ENCODE measurements around the gene RTN4IP1.
"Not testable (repeated sequence)": the region's sequence is repeated elsewhere in the genome, so short reads cannot be mapped to it uniquely, and the experiment has no call there.

RTN4IP1 gene

GRCh38 chr6:106579281-106579680, 50.0 kb downstream of the RTN4IP1 start:
- DNase-seq (ENCODE audit: low read depth) = no peak

- no peak for DNase-seq (ENCODE audit: low read depth)
Observed at GRCh38 chr6:106574741-106575458, 54.4 kb downstream of the RTN4IP1 start.

- no peak for DNase-seq (ENCODE audit: low read depth)
Observed at GRCh38 chr6:106572875-106573585, 56.3 kb downstream of the RTN4IP1 start.

- no peak for DNase-seq (ENCODE audit: low read depth)
Observed at GRCh38 chr6:106572436-106572835, 56.9 kb downstream of the RTN4IP1 start.

- no peak for DNase-seq (ENCODE audit: low read depth)
Observed at GRCh38 chr6:106569428-106569827, 59.9 kb downstream of the RTN4IP1 start.

- no peak for DNase-seq (ENCODE audit: low read depth)
Observed at GRCh38 chr6:106568530-106568929, 60.8 kb downstream of the RTN4IP1 start.

- DNase-seq (ENCODE audit: low read depth) = no peak
Observed at GRCh38 chr6:106564476-106564875, 64.8 kb downstream of the RTN4IP1 start.

GRCh38 chr6:106563614-106564013, 65.7 kb downstream of the RTN4IP1 start:
- no peak for DNase-seq (ENCODE audit: low read depth)

- no peak for DNase-seq (ENCODE audit: low read depth)
Observed at GRCh38 chr6:106561686-106562405, 67.5 kb downstream of the RTN4IP1 start.

- no peak for DNase-seq (ENCODE audit: low read depth)
Observed at GRCh38 chr6:106560996-106561685, 68.2 kb downstream of the RTN4IP1 start.

GRCh38 chr6:106559659-106560058, 69.6 kb downstream of the RTN4IP1 start:
- not testable (repeated sequence) for DNase-seq (ENCODE audit: low read depth)

- no peak for DNase-seq (ENCODE audit: low read depth)
Observed at GRCh38 chr6:106558364-106558763, 70.9 kb downstream of the RTN4IP1 start.

- DNase-seq (ENCODE audit: low read depth) = no peak
Observed at GRCh38 chr6:106557837-106558236, 71.5 kb downstream of the RTN4IP1 start.

- no peak for DNase-seq (ENCODE audit: low read depth)
Observed at GRCh38 chr6:106556368-106556960, 72.8 kb downstream of the RTN4IP1 start.

GRCh38 chr6:106555767-106556166, 73.5 kb downstream of the RTN4IP1 start:
- DNase-seq (ENCODE audit: low read depth) = no peak

GRCh38 chr6:106553440-106553839, 75.9 kb downstream of the RTN4IP1 start:
- no peak for DNase-seq (ENCODE audit: low read depth)

- no peak for DNase-seq (ENCODE audit: low read depth)
Observed at GRCh38 chr6:106551155-106551554, 78.1 kb downstream of the RTN4IP1 start.

- DNase-seq (ENCODE audit: low read depth) = no peak
Observed at GRCh38 chr6:106549521-106549920, 79.8 kb downstream of the RTN4IP1 start.

GRCh38 chr6:106548926-106549455, 80.3 kb downstream of the RTN4IP1 start:
- DNase-seq (ENCODE audit: low read depth) = not testable (repeated sequence)

- peak; percentile 23 for DNase-seq (ENCODE audit: low read depth)
Observed at GRCh38 chr6:106547601-106548453, 81.5 kb downstream of the RTN4IP1 start.

All from stimulated activated CD8-positive, alpha-beta memory T cell treated with anti-CD3 and anti-CD28 coated beads, Interleukin-4, amount 100 ng/mL, for 24 hours (primary cell).